Measurements from ENCODE around the gene TRAIP.
A peak's percentile ranks its signal among the peaks of the same experiment; 100 is the strongest.

The TRAIP gene

DNA sequence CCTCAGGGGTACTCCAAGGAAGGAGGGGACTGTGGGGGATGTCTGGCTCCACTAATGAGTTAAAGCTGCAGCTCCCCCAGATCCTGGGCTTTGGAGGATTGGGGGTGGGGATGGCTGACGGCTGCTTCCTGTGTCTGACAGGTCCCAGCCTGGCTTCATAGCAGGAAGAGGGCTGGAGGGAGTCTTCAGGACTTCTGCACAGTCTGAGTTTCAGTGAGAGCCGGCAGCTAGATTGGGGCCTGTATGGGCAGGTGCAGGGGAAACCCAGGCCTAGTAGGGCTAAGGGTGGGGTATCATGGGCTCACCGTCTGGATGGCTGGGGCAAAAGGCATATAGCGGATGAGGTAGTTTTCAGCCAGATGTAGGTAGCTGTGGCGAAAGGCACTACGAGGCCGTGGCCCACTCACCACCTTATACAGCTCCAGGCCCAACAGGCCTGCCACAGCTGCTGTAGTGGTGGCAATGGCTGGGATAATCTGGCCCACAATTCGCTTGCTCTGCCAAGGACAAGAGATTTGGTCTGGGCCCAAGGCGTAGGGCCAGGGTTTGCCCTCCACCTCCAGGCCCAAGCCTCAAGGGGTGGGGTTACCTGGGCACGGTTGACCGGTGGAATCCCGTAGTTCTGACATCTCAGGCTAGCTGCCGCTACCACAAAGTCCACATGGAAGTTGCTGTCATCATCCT is 48.8 kb downstream of the TRAIP start:
- Mint-ChIP-seq H3K36me3 (ENCODE audit: low read depth) (no peaks in the 10 kb centered on the region), H3K4me3 (no peak overlapping the region), H3K9me3 (no peaks in the 10 kb centered on the region), H3K27me3 (no peaks in the 10 kb centered on the region), H3K4me1 (ENCODE audit: low read depth) (peaks cover 49% of the 10 kb centered on the region), H3K27ac (peak overlapping the region; percentile 45)

GRCh38 chr3:49806850-49807249 is 49.5 kb downstream of the TRAIP start:
- no peak overlapping the region for H3K4me3 Mint-ChIP-seq
- peaks cover 3% of the 10 kb centered on the region for H3K27me3 Mint-ChIP-seq
- H3K9me3 Mint-ChIP-seq, result no peaks in the 10 kb centered on the region
- H3K4me1 Mint-ChIP-seq (ENCODE audit: low read depth), result peaks cover 51% of the 10 kb centered on the region
- H3K36me3 Mint-ChIP-seq (ENCODE audit: low read depth), result no peaks in the 10 kb centered on the region
- H3K27ac Mint-ChIP-seq, result no peak overlapping the region

DNA sequence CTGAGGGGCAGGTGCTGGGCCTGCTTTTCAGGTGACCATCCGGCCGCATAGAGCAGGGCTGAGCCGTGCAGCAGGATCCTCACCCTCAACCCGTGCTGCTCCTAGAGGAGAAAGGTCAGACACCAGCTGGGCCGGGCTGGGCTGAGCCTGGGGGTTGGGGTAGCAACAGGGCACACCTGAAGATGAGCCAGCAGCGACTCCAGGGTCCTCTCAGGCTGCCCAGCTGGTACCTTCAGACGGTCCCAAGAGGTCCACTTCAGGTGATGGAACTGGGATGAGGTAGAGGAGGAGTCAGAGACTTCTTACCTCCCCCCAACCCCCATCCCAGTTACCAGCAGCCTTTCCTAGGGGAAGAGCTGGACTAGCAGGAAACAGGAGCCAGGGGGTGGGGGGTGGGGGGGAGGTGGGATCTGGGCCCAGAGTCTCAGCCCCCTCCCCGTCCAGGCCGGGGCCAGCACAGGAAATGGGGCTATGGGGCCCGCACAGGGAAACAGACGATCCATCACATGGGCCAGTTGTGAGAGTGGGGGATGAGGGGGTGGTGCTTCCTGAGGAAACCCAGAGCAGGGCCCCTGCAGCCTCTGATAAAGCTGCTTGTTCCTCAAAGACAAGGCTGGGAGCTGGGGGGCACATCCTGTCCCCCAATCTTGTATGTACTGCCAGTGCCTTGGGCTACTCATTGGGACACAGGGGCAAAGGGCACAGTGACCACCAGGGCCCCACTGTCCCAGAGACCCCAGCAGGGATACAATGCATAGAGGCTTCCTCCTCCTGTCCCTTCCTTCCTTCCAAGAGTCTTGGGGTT is 50.3 kb downstream of the TRAIP start:
- Mint-ChIP-seq H3K4me3 (no peak overlapping the region), H3K4me1 (ENCODE audit: low read depth) (peaks cover 51% of the 10 kb centered on the region), H3K27me3 (peaks cover 7% of the 10 kb centered on the region), H3K36me3 (ENCODE audit: low read depth) (no peaks in the 10 kb centered on the region), H3K27ac (no peak overlapping the region), H3K9me3 (no peaks in the 10 kb centered on the region)

DNA sequence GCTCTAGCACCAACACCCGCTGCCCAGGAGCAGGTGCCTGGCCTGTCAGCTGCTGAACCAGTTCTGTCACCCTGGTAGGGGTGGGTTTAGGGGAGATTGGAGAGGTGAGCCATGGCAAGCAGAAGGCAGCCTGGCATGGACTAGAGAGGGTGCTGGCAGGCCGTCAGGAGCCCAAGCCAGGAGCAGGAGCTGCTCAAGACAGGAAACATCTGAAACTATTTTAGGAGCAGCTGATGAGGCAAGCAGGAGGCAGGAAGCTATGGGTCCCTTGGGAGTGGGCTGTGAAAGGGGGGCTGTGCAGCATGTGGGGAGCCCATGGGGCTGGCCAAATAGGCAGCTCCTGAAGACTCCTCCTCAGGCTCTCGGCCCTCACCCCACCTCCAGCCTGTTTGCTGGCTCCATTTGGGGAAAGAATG is 51.0 kb downstream of the TRAIP start:
- Mint-ChIP-seq H3K4me1 (ENCODE audit: low read depth) (peaks cover 51% of the 10 kb centered on the region), H3K36me3 (ENCODE audit: low read depth) (no peaks in the 10 kb centered on the region), H3K9me3 (no peaks in the 10 kb centered on the region), H3K27me3 (peaks cover 8% of the 10 kb centered on the region), H3K27ac (peak overlapping the region; percentile 74), H3K4me3 (peak overlapping the region; percentile 56)

- Mint-ChIP-seq H3K36me3 (ENCODE audit: low read depth) (no peaks in the 10 kb centered on the region), H3K4me1 (ENCODE audit: low read depth) (peaks cover 51% of the 10 kb centered on the region), H3K27ac (peak overlapping the region; percentile 74), H3K27me3 (peaks cover 8% of the 10 kb centered on the region), H3K4me3 (peak overlapping the region; percentile 88), H3K9me3 (no peaks in the 10 kb centered on the region)
Observed at GRCh38 chr3:49804141-49805041, 52.0 kb downstream of the TRAIP start.

- Mint-ChIP-seq H3K4me1 (ENCODE audit: low read depth) (peaks cover 51% of the 10 kb centered on the region), H3K27me3 (peaks cover 8% of the 10 kb centered on the region), H3K36me3 (ENCODE audit: low read depth) (no peaks in the 10 kb centered on the region), H3K4me3 (peak overlapping the region; percentile 88), H3K27ac (peak overlapping the region; percentile 36), H3K9me3 (no peaks in the 10 kb centered on the region)
Observed at GRCh38 chr3:49803465-49804140, 52.8 kb downstream of the TRAIP start.

GRCh38 chr3:49802719-49803464 is 53.5 kb downstream of the TRAIP start, which contains the start of gene INKA1:
INKA1 (plus strand) TSS chr3:49803261; CDS start chr3:49803393, 132 bp downstream.
- Mint-ChIP-seq H3K9me3 (no peaks in the 10 kb centered on the region), H3K27me3 (peaks cover 8% of the 10 kb centered on the region), H3K36me3 (ENCODE audit: low read depth) (no peaks in the 10 kb centered on the region), H3K4me1 (ENCODE audit: low read depth) (peaks cover 43% of the 10 kb centered on the region), H3K27ac (peak within 1 kb of the TSS; percentile 75), H3K4me3 (peak within 1 kb of the TSS; percentile 88)

- no peaks in the 10 kb centered on the region for H3K9me3 Mint-ChIP-seq
- H3K36me3 Mint-ChIP-seq (ENCODE audit: low read depth), result no peaks in the 10 kb centered on the region
- H3K27me3 Mint-ChIP-seq, result peaks cover 8% of the 10 kb centered on the region
- no peak overlapping the region for H3K27ac Mint-ChIP-seq
- H3K4me1 Mint-ChIP-seq (ENCODE audit: low read depth), result peaks cover 26% of the 10 kb centered on the region
- no peak overlapping the region for H3K4me3 Mint-ChIP-seq
Observed at GRCh38 chr3:49801160-49801559, 55.2 kb downstream of the TRAIP start.

- no peaks in the 10 kb centered on the region for H3K9me3 Mint-ChIP-seq
- H3K36me3 Mint-ChIP-seq (ENCODE audit: low read depth), result no peaks in the 10 kb centered on the region
- peaks cover 12% of the 10 kb centered on the region for H3K4me1 Mint-ChIP-seq (ENCODE audit: low read depth)
- H3K27me3 Mint-ChIP-seq, result peaks cover 8% of the 10 kb centered on the region
- no peak within 1 kb of the TSS for H3K27ac Mint-ChIP-seq
- H3K4me3 Mint-ChIP-seq, result no peak within 1 kb of the TSS
Observed at GRCh38 chr3:49799761-49800160, 56.6 kb downstream of the TRAIP start, which contains the start of gene CDHR4. CDHR4 (minus strand) TSS chr3:49799873; CDS start chr3:49799812, 61 bp downstream.

DNA sequence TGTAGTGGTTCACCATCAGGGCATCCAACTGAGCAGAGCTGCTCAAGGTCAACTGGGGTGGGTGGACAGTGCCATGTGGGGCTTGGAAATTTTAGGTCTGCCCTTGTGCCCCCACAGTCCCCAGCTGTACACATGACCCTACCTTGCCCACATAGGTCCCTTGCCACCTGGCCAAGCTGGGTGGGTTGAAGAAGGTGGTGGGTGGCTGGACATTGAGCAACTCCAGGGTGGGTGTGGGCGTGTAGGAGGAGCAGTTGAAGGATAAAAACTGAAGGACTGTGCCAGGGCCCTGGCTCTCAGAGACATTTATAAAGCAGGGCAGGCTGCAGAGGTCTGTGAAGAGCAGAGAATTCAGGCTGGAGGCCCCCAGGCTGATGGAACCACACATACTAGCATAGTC is 57.3 kb downstream of the TRAIP start:
- H3K9me3 Mint-ChIP-seq, result no peaks in the 10 kb centered on the region

GRCh38 chr3:49794926-49795905 is 61.1 kb downstream of the TRAIP start:
- Mint-ChIP-seq H3K9me3 (no peaks in the 10 kb centered on the region), H3K4me3 (no peak overlapping the region), H3K27ac (no peak overlapping the region), H3K27me3 (no peaks in the 10 kb centered on the region), H3K36me3 (ENCODE audit: low read depth) (no peaks in the 10 kb centered on the region), H3K4me1 (ENCODE audit: low read depth) (no peaks in the 10 kb centered on the region)

More for the DNA sequence above, 57.3 kb downstream of the TRAIP start:
- H3K36me3 Mint-ChIP-seq (ENCODE audit: low read depth), result no peaks in the 10 kb centered on the region
- peaks cover 9% of the 10 kb centered on the region for H3K4me1 Mint-ChIP-seq (ENCODE audit: low read depth)
- H3K27ac Mint-ChIP-seq, result no peak overlapping the region
- no peak overlapping the region for H3K4me3 Mint-ChIP-seq
- peaks cover 8% of the 10 kb centered on the region for H3K27me3 Mint-ChIP-seq

- no peak overlapping the region for H3K4me3 Mint-ChIP-seq
- no peaks in the 10 kb centered on the region for H3K36me3 Mint-ChIP-seq (ENCODE audit: low read depth)
- H3K27ac Mint-ChIP-seq, result no peak overlapping the region
- no peaks in the 10 kb centered on the region for H3K4me1 Mint-ChIP-seq (ENCODE audit: low read depth)
- H3K9me3 Mint-ChIP-seq, result no peaks in the 10 kb centered on the region
- no peaks in the 10 kb centered on the region for H3K27me3 Mint-ChIP-seq
Observed at GRCh38 chr3:49794431-49794830, 61.9 kb downstream of the TRAIP start.
